Osteocyte (in vitro differentiated cells): ENCODE results near the gene SLC29A1. TPM values are rescaled to one million over a fixed set of nuclear protein-coding genes. Genes with fewer than 3 reads are reported as not detected.

Experiments
- DNase-seq: peaks from one replicate; pipeline ENCODE4 v3.0.0; 2021; ENCODE audit warnings: mixed read lengths; ENCODE audit not compliant: unreplicated experiment; ENCODE audit errors: extremely low spot score
- H3K27ac Mint-ChIP-seq: one replicate; pipeline ENCODE4 v1.8.0; 2021; ENCODE audit warnings: mild to moderate bottlenecking, mixed read lengths; ENCODE audit not compliant: unreplicated experiment
- H3K27me3 Mint-ChIP-seq: one replicate; pipeline ENCODE4 v1.8.0; 2021; ENCODE audit warnings: mixed read lengths; ENCODE audit not compliant: unreplicated experiment
- H3K36me3 Mint-ChIP-seq: one replicate; pipeline ENCODE4 v1.8.0; 2021; ENCODE audit warnings: mixed read lengths; ENCODE audit not compliant: unreplicated experiment
- H3K4me1 Mint-ChIP-seq: one replicate; pipeline ENCODE4 v1.8.0; 2021; ENCODE audit warnings: mixed read lengths; ENCODE audit not compliant: unreplicated experiment
- H3K4me3 Mint-ChIP-seq: one replicate; pipeline ENCODE4 v1.8.0; 2021; ENCODE audit warnings: mild to moderate bottlenecking, moderate library complexity, mixed read lengths; ENCODE audit not compliant: unreplicated experiment
- H3K9me3 Mint-ChIP-seq: one replicate; pipeline ENCODE4 v1.8.0; 2021; ENCODE audit warnings: mixed read lengths; ENCODE audit not compliant: unreplicated experiment
- total RNA-seq: library from RNA; stranded (reverse); gene quantifications from 2 replicates; pipeline ENCODE4 v1.2.1, GENCODE V29; 2021
- TF ChIP-seq, protein P1 (sequence below): fragments of 200-600 bp; sonication (generic); IDR thresholded peaks from 2 replicates; pipeline ENCODE4 v1.5.0; 2021; ENCODE audit warnings: antibody characterized with exemption, mild to moderate bottlenecking, moderate library complexity

SLC29A1 gene
- total RNA-seq, 1 donor from 2014 or later: 135 TPM

GRCh38 chr6:44269178-44269920 lies 46.0 kb downstream of the SLC29A1 start:
- H3K27me3 Mint-ChIP-seq: peaks cover 42% of the 10 kb centered on the region
- peaks cover 9% of the 10 kb centered on the region for H3K4me1 Mint-ChIP-seq
- no peak overlapping the region for H3K27ac Mint-ChIP-seq
- H3K9me3 Mint-ChIP-seq: no peaks in the 10 kb centered on the region
- H3K36me3 Mint-ChIP-seq: no peaks in the 10 kb centered on the region
- DNase-seq: no peak
- TF ChIP-seq, protein P1, sequence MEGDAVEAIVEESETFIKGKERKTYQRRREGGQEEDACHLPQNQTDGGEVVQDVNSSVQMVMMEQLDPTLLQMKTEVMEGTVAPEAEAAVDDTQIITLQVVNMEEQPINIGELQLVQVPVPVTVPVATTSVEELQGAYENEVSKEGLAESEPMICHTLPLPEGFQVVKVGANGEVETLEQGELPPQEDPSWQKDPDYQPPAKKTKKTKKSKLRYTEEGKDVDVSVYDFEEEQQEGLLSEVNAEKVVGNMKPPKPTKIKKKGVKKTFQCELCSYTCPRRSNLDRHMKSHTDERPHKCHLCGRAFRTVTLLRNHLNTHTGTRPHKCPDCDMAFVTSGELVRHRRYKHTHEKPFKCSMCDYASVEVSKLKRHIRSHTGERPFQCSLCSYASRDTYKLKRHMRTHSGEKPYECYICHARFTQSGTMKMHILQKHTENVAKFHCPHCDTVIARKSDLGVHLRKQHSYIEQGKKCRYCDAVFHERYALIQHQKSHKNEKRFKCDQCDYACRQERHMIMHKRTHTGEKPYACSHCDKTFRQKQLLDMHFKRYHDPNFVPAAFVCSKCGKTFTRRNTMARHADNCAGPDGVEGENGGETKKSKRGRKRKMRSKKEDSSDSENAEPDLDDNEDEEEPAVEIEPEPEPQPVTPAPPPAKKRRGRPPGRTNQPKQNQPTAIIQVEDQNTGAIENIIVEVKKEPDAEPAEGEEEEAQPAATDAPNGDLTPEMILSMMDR: no peak
- H3K4me3 Mint-ChIP-seq: peak overlapping the region; percentile 66

DNA sequence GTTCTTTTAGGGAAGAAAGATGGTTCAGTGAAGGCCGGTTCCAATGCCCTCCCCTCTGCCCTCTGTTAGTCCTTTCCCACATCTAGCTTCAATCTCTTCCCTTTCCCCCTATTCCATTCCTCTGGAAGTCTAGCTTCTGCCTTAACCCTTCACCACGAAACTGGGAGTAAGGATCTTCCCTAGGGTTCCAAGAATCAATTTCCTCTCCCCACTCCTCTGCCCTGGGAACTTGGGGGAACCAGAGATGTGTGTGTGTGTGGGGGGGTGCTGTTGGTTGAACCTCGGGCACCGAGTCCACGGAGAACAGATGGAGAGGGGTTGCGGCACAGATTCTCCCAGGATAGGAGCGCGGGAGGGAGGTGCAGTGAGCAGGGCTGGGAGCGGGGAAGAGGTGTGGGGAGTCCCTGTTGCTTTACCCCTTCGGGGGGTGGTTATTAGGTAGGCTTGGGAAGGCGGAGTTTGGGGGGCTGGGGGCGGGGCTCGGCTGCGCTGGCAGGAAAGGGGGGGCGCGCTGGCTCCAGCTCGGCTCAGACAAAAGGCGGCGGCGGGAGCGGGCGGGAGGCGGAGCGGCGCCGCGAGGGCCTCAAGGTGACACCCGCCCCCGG lies 46.6 kb downstream of the SLC29A1 start, which contains the start of gene TMEM151B:
Gene TMEM151B (plus strand): TSS at position 530 of the 605 bp plus-strand sequence. CDS start 293 bp downstream, outside the sequence.
- Mint-ChIP-seq H3K4me1 (peaks cover 4% of the 10 kb centered on the region), H3K27ac (no peak within 1 kb of the TSS), H3K9me3 (no peaks in the 10 kb centered on the region), H3K27me3 (peaks cover 43% of the 10 kb centered on the region), H3K4me3 (peak within 1 kb of the TSS; percentile 66), H3K36me3 (no peaks in the 10 kb centered on the region)
- DNase-seq: no peak
- TF ChIP-seq, protein P1: no peak

GRCh38 chr6:44270526-44271405 lies 47.4 kb downstream of the SLC29A1 start:
- no peak overlapping the region for H3K27ac Mint-ChIP-seq
- peaks cover 4% of the 10 kb centered on the region for H3K4me1 Mint-ChIP-seq

DNA sequence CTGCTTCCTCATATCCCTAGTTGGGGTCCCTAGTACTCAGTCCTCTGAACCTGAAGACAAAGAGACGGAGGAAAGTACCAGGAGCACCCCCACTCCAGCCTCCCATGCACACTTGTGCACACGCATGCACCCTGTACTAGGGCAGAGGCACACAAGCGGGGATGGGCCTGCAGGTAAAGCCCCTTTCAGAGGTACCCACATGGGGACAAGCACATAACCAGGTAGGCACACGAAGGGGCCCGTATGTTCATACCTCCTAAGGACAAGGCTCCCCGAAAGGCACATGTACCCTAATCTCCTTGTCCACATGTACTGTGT lies 48.0 kb downstream of the SLC29A1 start:
- TF ChIP-seq, protein P1: no peak
- Mint-ChIP-seq H3K4me1 (peaks cover 4% of the 10 kb centered on the region), H3K4me3 (peak overlapping the region; percentile 62), H3K9me3 (no peaks in the 10 kb centered on the region), H3K36me3 (no peaks in the 10 kb centered on the region), H3K27ac (no peak overlapping the region), H3K27me3 (peaks cover 43% of the 10 kb centered on the region)
- no peak for DNase-seq

More at GRCh38 chr6:44270526-44271405, 47.4 kb downstream of the SLC29A1 start:
- no peaks in the 10 kb centered on the region for H3K36me3 Mint-ChIP-seq
- H3K9me3 Mint-ChIP-seq: no peaks in the 10 kb centered on the region
- TF ChIP-seq, protein P1: no peak
- H3K27me3 Mint-ChIP-seq: peaks cover 43% of the 10 kb centered on the region
- no peak for DNase-seq
- peak overlapping the region; percentile 62 for H3K4me3 Mint-ChIP-seq
